SU-DHL-6 (cell line): Measurements from ENCODE around the gene KASH5.

Experiments used
- H2AFZ ChIP-seq: fragments of 200-600 bp; sonication (generic); 2 replicates; pipeline ENCODE4 v1.6.1; 2014; ENCODE audit warnings: low read depth, mild to moderate bottlenecking, moderate library complexity, mixed read lengths, antibody characterized with exemption, low read length; ENCODE audit not compliant: severe bottlenecking
- H3F3A ChIP-seq: fragments of 200-600 bp; shearing (Covaris generic); 2 replicates; pipeline ENCODE4 v1.6.0; 2016; ENCODE audit warnings: antibody characterized with exemption, mild to moderate bottlenecking; ENCODE audit not compliant: insufficient read depth
- H3K27ac ChIP-seq: fragments of 200-600 bp; sonication (generic); 2 replicates; pipeline ENCODE4 v1.5.1; 2016; ENCODE audit warnings: low read depth, mild to moderate bottlenecking, low read length, moderate library complexity, mixed read lengths
- H3K27me3 ChIP-seq: fragments of 200-600 bp; sonication (generic), shearing (Covaris generic); 2 replicates; pipeline ENCODE4 v1.6.0; 2014; ENCODE audit warnings: mild to moderate bottlenecking, low read length
- H3K36me3 ChIP-seq: fragments of 200-600 bp; sonication (generic); 2 replicates; pipeline ENCODE4 v1.6.1; 2014; ENCODE audit warnings: mild to moderate bottlenecking, low read length, mixed read lengths
- H3K4me2 ChIP-seq: fragments of 300-600, 200-600 bp; shearing (Covaris generic), sonication (generic); 2 replicates; pipeline ENCODE4 v1.6.0; 2014; ENCODE audit warnings: low read length, low read depth, mild to moderate bottlenecking; ENCODE audit not compliant: poor library complexity, severe bottlenecking
- H3K4me3 ChIP-seq: fragments of 200-600 bp; sonication (generic); 2 replicates; pipeline ENCODE4 v1.5.1; 2014; ENCODE audit warnings: antibody characterized with exemption, low read length, mild to moderate bottlenecking, mixed read lengths; ENCODE audit not compliant: insufficient read depth, poor library complexity, severe bottlenecking
- H3K79me2 ChIP-seq: fragments of 200-600 bp; sonication (generic); 2 replicates; pipeline ENCODE4 v1.6.1; 2014; ENCODE audit warnings: mild to moderate bottlenecking, low read length, moderate library complexity; ENCODE audit not compliant: insufficient read depth
- H3K9ac ChIP-seq: fragments of 200-600 bp; sonication (generic); 2 replicates; pipeline ENCODE4 v1.7.0; 2014; ENCODE audit warnings: mild to moderate bottlenecking, low read length
- H3K9me2 ChIP-seq: fragments of 200-600 bp; sonication (generic); replicated peaks from 2 replicates; pipeline ENCODE4 v1.6.1; 2014; ENCODE audit warnings: low read length; ENCODE audit not compliant: insufficient read depth
- H3K9me3 ChIP-seq: fragments of 200-600 bp; sonication (generic); 2 replicates; pipeline ENCODE4 v1.6.1; 2014; ENCODE audit warnings: low read length, mixed read lengths; ENCODE audit not compliant: insufficient read depth
- H4K20me1 ChIP-seq: fragments of 200-600 bp; sonication (generic); 2 replicates; pipeline ENCODE4 v1.6.1; 2014; ENCODE audit warnings: low read depth, mild to moderate bottlenecking, antibody characterized with exemption, low read length, moderate library complexity, mixed read lengths
- CTCF ChIP-seq: fragments of 200-600 bp; sonication (generic); IDR thresholded peaks from one replicate; pipeline ENCODE4 v1.5.1; 2017; ENCODE audit warnings: antibody characterized with exemption, mild to moderate bottlenecking, low read length, moderate library complexity; ENCODE audit not compliant: insufficient read depth, poor library complexity, severe bottlenecking
- EZH2phosphoT487 ChIP-seq: fragments of 200-600 bp; sonication (generic), shearing (Covaris generic); conservative IDR thresholded peaks from 2 replicates; pipeline ENCODE4 v1.6.1; 2018; ENCODE audit warnings: mild to moderate bottlenecking, antibody characterized with exemption, low read length, moderate library complexity, mixed read lengths

Gene KASH5

GRCh38 chr19:49403404-49404187 lies 15.5 kb downstream of the KASH5 start:
- H3K27ac ChIP-seq = no peak overlapping the region
- H4K20me1 ChIP-seq = no peaks in the 10 kb centered on the region
- H3K4me2 ChIP-seq = no peak overlapping the region
- H3K9ac ChIP-seq = no peak overlapping the region
- no peaks in the 10 kb centered on the region for H3K27me3 ChIP-seq
- TF ChIP-seq EZH2phosphoT487 = no peak
- TF ChIP-seq CTCF = no peak
- no peak overlapping the region for H3K4me3 ChIP-seq
- no peaks in the 10 kb centered on the region for H3F3A ChIP-seq
- no peaks in the 10 kb centered on the region for H3K9me3 ChIP-seq
- H3K9me2 ChIP-seq = no peaks in the 10 kb centered on the region
- H3K79me2 ChIP-seq = no peaks in the 10 kb centered on the region
- peak overlapping the region; percentile 41 for H2AFZ ChIP-seq
- H3K36me3 ChIP-seq = no peaks in the 10 kb centered on the region

GRCh38 chr19:49407079-49407478 lies 19.0 kb downstream of the KASH5 start:
- Histone ChIP-seq H2AFZ (no peak overlapping the region), H3K9me3 (no peaks in the 10 kb centered on the region), H3F3A (no peaks in the 10 kb centered on the region), H4K20me1 (no peaks in the 10 kb centered on the region), H3K4me2 (no peak overlapping the region), H3K9ac (no peak overlapping the region), H3K27ac (no peak overlapping the region), H3K9me2 (no peaks in the 10 kb centered on the region), H3K27me3 (no peaks in the 10 kb centered on the region), H3K79me2 (no peaks in the 10 kb centered on the region), H3K4me3 (no peak overlapping the region), H3K36me3 (no peaks in the 10 kb centered on the region)
- TF ChIP-seq EZH2phosphoT487 (no peak), CTCF (no peak)

GRCh38 chr19:49407482-49408015 lies 19.5 kb downstream of the KASH5 start:
- Histone ChIP-seq H3K9me2 (no peaks in the 10 kb centered on the region), H3K4me3 (no peak overlapping the region), H3K9me3 (no peaks in the 10 kb centered on the region), H3F3A (no peaks in the 10 kb centered on the region), H3K27ac (no peak overlapping the region), H3K27me3 (no peaks in the 10 kb centered on the region), H3K36me3 (no peaks in the 10 kb centered on the region), H3K79me2 (no peaks in the 10 kb centered on the region), H4K20me1 (no peaks in the 10 kb centered on the region), H3K9ac (no peak overlapping the region), H2AFZ (no peak overlapping the region), H3K4me2 (no peak overlapping the region)
- no peak for TF ChIP-seq CTCF
- no peak for TF ChIP-seq EZH2phosphoT487
